Esophagus squamous epithelium (tissue), 5 donors: ENCODE measurements around the gene DSC3. TPM values are rescaled to one million over a fixed set of nuclear protein-coding genes. Genes with fewer than 3 reads are reported as not detected.

ENCODE experiments used
- DNase-seq: peaks from one replicate; lab custom pipeline; 2025; lab: John Stamatoyannopoulos, UW
- H3K27ac ChIP-seq, 4 donors: fragments of 200-600 bp; sonication (generic); one replicate each; pipeline ENCODE4 v1.5.1; 2016 to 2019; ENCODE audit warnings: mild to moderate bottlenecking in 1 of 4
- H3K27me3 ChIP-seq, 4 donors: fragments of 200-600 bp; sonication (generic); 1 replicate in 3 of 4; 2 replicates in 1 of 4; pipeline versions ENCODE4 v1.5.1 to v1.6.0; 2017 to 2021; ENCODE audit warnings: antibody characterized with exemption in 1 of 4
- H3K36me3 ChIP-seq, 3 donors: fragments of 200-600 bp; sonication (generic); one replicate each; pipeline ENCODE4 v1.5.1; 2016 to 2019
- H3K4me1 ChIP-seq, 3 donors: fragments of 200-600 bp; sonication (generic); one replicate each; pipeline ENCODE4 v1.5.1; 2017 to 2019
- H3K4me3 ChIP-seq, 4 donors: fragments of 200-600 bp; sonication (generic); 1 replicate in 3 of 4; 2 replicates in 1 of 4; pipeline ENCODE4 v1.5.1; 2016 to 2019; ENCODE audit warnings: mild to moderate bottlenecking in 2 of 4, moderate library complexity in 1 of 4
- H3K9me3 ChIP-seq, 3 donors: fragments of 200-600 bp; sonication (generic); one replicate each; pipeline ENCODE4 v1.5.1; 2016 to 2019
- CTCF ChIP-seq, 6 experiments: fragments of 450-650 bp in 4 of 6; fragments of 200-600 bp in 2 of 6; sonication (generic) in 2 of 6; IDR thresholded peaks; one replicate each; pipeline ENCODE4 v1.5.1; 2016 to 2019; ENCODE audit warnings: antibody characterized with exemption in 6 of 6, mild to moderate bottlenecking in 4 of 6, moderate library complexity in 4 of 6
- POLR2A ChIP-seq, 4 donors: fragments of 450-650 bp; IDR thresholded peaks; one replicate each; pipeline ENCODE4 v1.6.1; 2017; ENCODE audit warnings: antibody characterized with exemption in 4 of 4, mild to moderate bottlenecking in 4 of 4, moderate library complexity in 3 of 4
- WGBS, 2 donors: methylation state at CpG; one replicate each; pipeline ENCODE4 v1.1.5; 2018; 5-methylcytosine and 5-hydroxymethylcytosine counted together
- intact Hi-C: fragments of 100-400 bp; cut with DNase I; formaldehyde crosslinking; loops from one replicate; pipeline ENCODE4 v1.15.0; 2022
- total RNA-seq, 4 donors: library from RNA; depleted of rRNA; stranded (reverse); fragments of >200 nt; gene quantifications; one replicate each; pipeline ENCODE4 v1.1.0, GENCODE V29; 2016
- donor health status: DM: yes; HTN: yes; CAD: no.

DSC3 gene
- total RNA-seq, 4 donors from 2014 or later, result 210 to 311 (median 279) TPM

- TF ChIP-seq CTCF (IDR thresholded peaks at IDR 0.05), result no peak
- no peak for TF ChIP-seq POLR2A (IDR thresholded peaks at IDR 0.05)
- H3K9me3 ChIP-seq, result no peaks in the 10 kb centered on the region
- intact Hi-C loops, result no loop called here
- H3K27me3 ChIP-seq, result no peaks in the 10 kb centered on the region
- WGBS, 2 donors, result 86 to 89% methylated on average over 4 of the region's 4 CpGs
- H3K4me3 ChIP-seq, result no peak overlapping the region
- DNase-seq, result no peak
- no peak overlapping the region for H3K27ac ChIP-seq
- H3K36me3 ChIP-seq, result peaks cover 0 to 38% (median 0%) of the 10 kb centered on the region in 3 donors
- H3K4me1 ChIP-seq, result peaks cover 0 to 8% (median 0%) of the 10 kb centered on the region in 3 donors
Observed at GRCh38 chr18:31010601-31011000, 31.9 kb downstream of the DSC3 start.

GRCh38 chr18:30999887-31000628 lies 42.5 kb downstream of the DSC3 start:
- Histone ChIP-seq H3K4me1 (peaks cover 0 to 20% (median 0%) of the 10 kb centered on the region in 3 donors), H3K27ac (peak overlapping the region in 1 of 4 donors; percentile 53), H3K4me3 (no peak overlapping the region), H3K9me3 (no peaks in the 10 kb centered on the region), H3K36me3 (peaks cover 0 to 79% (median 0%) of the 10 kb centered on the region in 3 donors), H3K27me3 (no peaks in the 10 kb centered on the region)
- TF ChIP-seq CTCF (IDR thresholded peaks at IDR 0.05) (no peak), POLR2A (IDR thresholded peaks at IDR 0.05) (no peak)
- 33 to 50% methylated on average over 8 of the region's 8 CpGs for WGBS, 2 donors
- DNase-seq, result no peak
- intact Hi-C loops, result no loop called here

GRCh38 chr18:30999186-30999585 lies 43.4 kb downstream of the DSC3 start:
- intact Hi-C loops, result no loop called here
- 52 to 58% methylated on average over 2 of the region's 2 CpGs for WGBS, 2 donors

GRCh38 chr18:30997223-30997622 lies 45.3 kb downstream of the DSC3 start:
- 55 to 77% methylated on average over 2 of the region's 2 CpGs for WGBS, 2 donors
- Histone ChIP-seq H3K4me1 (peaks cover 0 to 20% (median 0%) of the 10 kb centered on the region in 3 donors), H3K9me3 (no peaks in the 10 kb centered on the region), H3K36me3 (peaks cover 0 to 81% (median 0%) of the 10 kb centered on the region in 3 donors), H3K4me3 (no peak overlapping the region), H3K27me3 (no peaks in the 10 kb centered on the region), H3K27ac (no peak overlapping the region)
- no peak for TF ChIP-seq CTCF (IDR thresholded peaks at IDR 0.05)
- no peak for TF ChIP-seq POLR2A (IDR thresholded peaks at IDR 0.05)
- no peak for DNase-seq
- intact Hi-C loops, result no loop called here

More at GRCh38 chr18:30999186-30999585, 43.4 kb downstream of the DSC3 start:
- no peaks in the 10 kb centered on the region for H3K27me3 ChIP-seq
- H3K36me3 ChIP-seq, result peaks cover 0 to 79% (median 0%) of the 10 kb centered on the region in 3 donors
- no peak overlapping the region for H3K4me3 ChIP-seq
- peaks cover 0 to 20% (median 0%) of the 10 kb centered on the region in 3 donors for H3K4me1 ChIP-seq
- TF ChIP-seq CTCF (IDR thresholded peaks at IDR 0.05) (no peak), POLR2A (IDR thresholded peaks at IDR 0.05) (no peak)
- no peak for DNase-seq
- H3K9me3 ChIP-seq, result no peaks in the 10 kb centered on the region
- peak overlapping the region in 1 of 4 donors; percentile 35 for H3K27ac ChIP-seq

GRCh38 chr18:30992231-30992630 lies 50.3 kb downstream of the DSC3 start:
- no peak for DNase-seq

More at GRCh38 chr18:30992231-30992630, 50.3 kb downstream of the DSC3 start:
- H3K9me3 ChIP-seq, result no peaks in the 10 kb centered on the region
- H3K4me3 ChIP-seq, result no peak overlapping the region
- peaks cover 0 to 17% (median 3%) of the 10 kb centered on the region in 3 donors for H3K4me1 ChIP-seq
- peaks cover 0 to 50% (median 0%) of the 10 kb centered on the region in 3 donors for H3K36me3 ChIP-seq
- TF ChIP-seq POLR2A (IDR thresholded peaks at IDR 0.05), result no peak
- TF ChIP-seq CTCF (IDR thresholded peaks at IDR 0.05), result no peak
- 36 to 38% methylated on average over 2 of the region's 2 CpGs for WGBS, 2 donors
- H3K27ac ChIP-seq, result no peak overlapping the region
- no peaks in the 10 kb centered on the region for H3K27me3 ChIP-seq
- intact Hi-C loops, result no loop called here
